Right cardiac atrium (tissue), 5 donors: ENCODE results near the gene PZP. TPM values are rescaled to one million over a fixed set of nuclear protein-coding genes. Genes with fewer than 3 reads are reported as not detected.
A peak's percentile ranks its signal among the peaks of the same experiment; 100 is the strongest.

Experiments
- ATAC-seq, 2 donors: fragments of 200-7000 bp; cut with Tn5 transposase; one replicate each; pipeline versions ENCODE4 v1.8.0 to v1.9.1; 2020; ENCODE audit warnings: moderate library complexity in 2 of 2, mild to moderate bottlenecking in 1 of 2
- DNase-seq, 3 donors: peaks; one replicate each; pipeline ENCODE4 v3.0.0-alpha.2; 2020
- H3K27ac ChIP-seq: one replicate; pipeline ENCODE4 v1.5.1; 2013; ENCODE audit warnings: mild to moderate bottlenecking, low read length, control low read depth, moderate library complexity
- H3K27me3 ChIP-seq: one replicate; pipeline ENCODE4 v1.6.1; 2013; ENCODE audit not compliant: control insufficient read depth, insufficient read depth
- H3K4me1 ChIP-seq: one replicate; pipeline ENCODE4 v1.6.1; 2013; ENCODE audit warnings: low read length; ENCODE audit not compliant: control insufficient read depth, insufficient read depth
- H3K4me3 ChIP-seq: one replicate; pipeline ENCODE4 v1.5.1; 2013; ENCODE audit warnings: low read length, control low read depth
- H3K9me3 ChIP-seq: one replicate; pipeline ENCODE4 v1.6.1; 2013; ENCODE audit warnings: low read length; ENCODE audit not compliant: control insufficient read depth
- WGBS: extraction: QIAGEN DNeasy Blood & Tissue Kit; methylation state at CpG from one replicate; pipeline ENCODE4 v1.1.7; 2013; 5-methylcytosine and 5-hydroxymethylcytosine counted together
- intact Hi-C, 4 donors: fragments of 100-400 bp; cut with DNase I; formaldehyde crosslinking; loops; one replicate each; pipeline versions ENCODE4 v1.11.0 to v1.14.0; 2022 to 2023
- polyA plus RNA-seq: library from polyadenylated mRNA; stranded (reverse); fragments of 200-250 nt; gene quantifications from one replicate; pipeline ENCODE4 v1.2.3, GENCODE V29; 2013
- total RNA-seq, 4 donors: library from RNA; stranded (reverse); fragmentation: NEBNext Ultra II Directional; extraction: Animal tissue kit (Norgen Biotek cat#: 25700); gene quantifications; one replicate each; pipeline ENCODE4 v1.2.1, GENCODE V29; 2021
- donor health status: healthy with polysubstance abuse.
- donor health status: DM: no; HTN: yes; CAD: no.
- donor health status: DM: no; HTN: no; CAD: no.
- donor health status: DM: no; HTN: yes; CAD: no; lungs with severe emphysema.
- donor health status: DM: yes; HTN: yes; CAD: no.

Gene PZP
- total and polyA plus RNA-seq, 5 donors, result 0.14 to 0.74 (median 0.39) TPM

DNA sequence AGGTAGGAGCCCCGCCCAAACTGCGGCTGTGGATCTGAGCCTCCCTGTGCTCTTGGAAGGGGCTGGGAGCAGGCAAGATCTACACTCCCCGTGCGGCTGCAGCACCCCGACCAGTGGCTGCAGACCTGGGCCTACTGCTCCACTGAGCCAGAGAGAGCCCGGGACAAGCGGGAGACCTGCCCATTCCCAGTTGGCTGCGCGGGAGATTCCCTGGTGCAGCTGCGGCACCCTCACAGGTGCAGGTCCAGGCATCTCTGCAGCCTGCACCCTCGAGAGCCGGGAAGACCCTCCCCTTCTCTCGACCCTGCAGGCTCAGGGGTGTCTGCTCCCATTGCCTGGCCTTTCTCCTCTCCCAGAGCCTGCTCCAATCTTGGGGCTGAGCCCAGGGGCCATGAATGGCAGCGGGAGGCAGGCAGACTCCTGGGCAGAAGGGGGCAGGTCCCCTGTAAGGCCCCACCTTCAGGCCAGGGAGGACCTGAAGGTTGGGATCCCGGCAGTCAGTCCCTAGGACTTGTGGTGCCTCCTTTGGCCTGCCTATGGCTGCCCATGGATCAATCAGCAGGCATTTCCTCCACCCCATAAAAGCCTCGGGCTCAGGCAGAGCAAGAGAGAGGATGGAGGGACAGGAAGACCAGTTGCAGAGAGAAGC, 83.7 kb downstream of the PZP start:
- H3K4me1 ChIP-seq, result no peaks in the 10 kb centered on the region
- peak overlapping the region; percentile 3 for H3K27ac ChIP-seq
- 92% methylated on average over 16 of the region's 16 CpGs for WGBS
- H3K4me3 ChIP-seq, result no peak overlapping the region
- no peaks in the 10 kb centered on the region for H3K27me3 ChIP-seq
- DNase-seq, result peak in 2 of 3 donors; percentile 37 to 51
- peak; percentile 29 to 34 for ATAC-seq
- intact Hi-C loops, result no loop called here
- H3K9me3 ChIP-seq, result no peaks in the 10 kb centered on the region

DNA sequence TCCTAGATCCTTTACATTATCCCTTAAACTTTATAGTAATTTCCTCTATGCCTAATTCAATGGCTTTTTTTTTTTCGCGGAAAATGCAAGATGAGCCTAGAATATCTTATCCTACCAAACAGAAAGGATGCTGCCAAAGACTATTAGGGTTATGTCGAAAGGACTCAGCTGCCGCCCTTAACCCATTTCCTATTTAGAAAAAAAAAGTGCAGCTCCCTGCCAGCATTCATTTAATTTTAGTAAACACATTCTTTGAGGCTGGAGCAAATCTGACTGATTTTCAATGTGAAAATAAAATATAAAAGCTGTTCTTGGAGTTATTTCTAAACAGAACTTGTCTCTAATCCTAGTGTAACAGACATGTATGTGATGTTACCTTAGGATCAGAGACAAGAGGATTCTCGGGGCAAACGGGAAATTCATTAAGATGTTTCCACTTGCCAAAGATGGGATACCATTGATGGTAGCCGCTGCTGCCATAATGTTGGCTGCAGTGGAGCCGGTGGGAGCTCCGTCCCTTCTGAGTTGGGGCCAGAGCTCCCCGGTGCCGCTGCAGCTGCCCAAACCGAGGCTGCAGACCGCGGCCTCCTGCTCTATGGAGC, 84.3 kb downstream of the PZP start:
- WGBS, result 62% methylated on average over 14 of the region's 14 CpGs
- ATAC-seq, result peak; percentile 43 to 59
- Histone ChIP-seq H3K4me3 (peak overlapping the region; percentile 47), H3K27ac (peak overlapping the region; percentile 3), H3K9me3 (no peaks in the 10 kb centered on the region), H3K4me1 (no peaks in the 10 kb centered on the region), H3K27me3 (no peaks in the 10 kb centered on the region)
- intact Hi-C loops, result no loop called here
- peak in 1 of 3 donors; percentile 43 for DNase-seq

DNA sequence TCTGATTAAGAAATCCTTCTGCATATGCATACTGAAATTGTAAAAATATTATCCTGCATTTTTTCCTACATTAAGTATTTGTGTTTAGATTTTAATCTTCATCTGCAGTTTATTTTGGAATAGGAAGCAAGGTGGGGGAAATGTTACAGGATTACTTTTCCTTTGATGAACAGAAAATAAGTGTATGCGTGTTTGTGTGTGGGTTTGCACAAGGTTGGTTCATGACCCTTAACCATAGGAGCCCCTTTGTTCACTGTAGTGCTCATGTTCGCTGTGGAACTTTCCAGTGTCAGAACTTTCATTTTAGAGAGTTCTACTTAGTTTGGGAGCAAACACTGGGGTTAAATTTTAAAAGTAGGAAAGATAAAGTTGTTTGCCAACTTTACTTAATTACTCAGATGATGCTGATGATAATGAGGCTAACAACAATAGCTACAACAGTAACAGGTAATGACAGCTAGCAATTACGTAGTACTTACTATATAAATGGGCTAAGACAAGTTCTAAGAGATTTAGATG, 86.0 kb downstream of the PZP start:
- no peaks in the 10 kb centered on the region for H3K9me3 ChIP-seq
- no peak for ATAC-seq
- WGBS, result 60% methylated on average over 3 of the region's 3 CpGs
- H3K27me3 ChIP-seq, result no peaks in the 10 kb centered on the region
- no peak for DNase-seq
- peaks cover 5% of the 10 kb centered on the region for H3K4me1 ChIP-seq
- no peak overlapping the region for H3K4me3 ChIP-seq
- intact Hi-C loops, result no loop called here
- no peak overlapping the region for H3K27ac ChIP-seq

DNA sequence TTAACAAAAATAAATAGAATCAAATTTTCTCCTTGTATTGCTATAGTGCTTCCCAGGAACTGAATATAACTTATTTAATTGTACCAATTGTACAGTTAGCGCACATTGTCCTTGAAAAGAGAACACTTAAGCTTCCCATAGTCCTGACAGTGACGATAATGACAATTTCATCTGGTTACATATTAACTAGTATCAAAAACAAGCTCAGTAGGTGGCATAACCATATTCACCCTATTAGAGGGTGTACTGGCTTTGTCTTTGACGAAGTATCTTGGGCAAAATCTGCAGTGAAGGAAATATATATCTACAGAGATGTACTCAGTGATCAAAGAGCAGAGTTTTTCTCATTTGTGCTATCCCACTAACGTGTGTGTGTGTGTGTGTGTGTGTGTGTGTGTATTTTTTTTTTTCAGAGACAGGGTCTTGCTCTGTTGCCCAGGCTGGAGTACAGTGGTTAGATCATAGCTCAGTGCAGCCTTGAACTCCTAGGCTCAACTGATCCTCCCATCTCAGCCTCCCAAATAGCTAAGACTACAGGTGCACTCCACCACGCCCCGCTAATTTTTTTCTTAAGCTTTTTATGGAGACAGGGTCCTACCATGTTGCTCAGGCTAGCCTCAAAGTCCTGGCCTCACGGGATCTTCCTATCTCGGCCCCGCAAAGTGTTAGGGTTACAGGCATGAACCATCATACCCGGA, 87.6 kb downstream of the PZP start:
- Histone ChIP-seq H3K9me3 (no peaks in the 10 kb centered on the region), H3K4me3 (no peak overlapping the region), H3K27me3 (no peaks in the 10 kb centered on the region), H3K27ac (no peak overlapping the region), H3K4me1 (peaks cover 5% of the 10 kb centered on the region)
- DNase-seq, result no peak
- intact Hi-C loops, result no loop called here
- 89% methylated on average over 10 of the region's 10 CpGs for WGBS
- no peak for ATAC-seq

DNA sequence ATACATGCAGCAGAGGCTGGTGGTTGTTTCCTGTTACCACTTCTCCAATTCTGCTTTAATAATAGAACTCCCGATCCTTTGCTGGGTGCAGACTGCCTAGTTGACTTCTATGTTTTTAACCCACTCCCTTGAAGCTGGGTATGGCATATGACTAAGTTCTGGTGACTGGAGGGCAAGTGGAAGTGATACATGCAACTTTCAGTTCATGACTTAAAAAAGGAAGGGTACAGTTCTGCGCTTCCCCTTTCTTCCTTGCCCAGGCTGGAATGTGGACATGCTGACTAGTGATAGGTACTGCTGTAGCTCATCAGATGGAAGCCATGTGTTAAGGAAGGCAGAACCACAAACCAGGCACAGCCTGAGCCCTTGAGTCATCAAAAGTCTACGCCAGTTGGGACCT, 90.0 kb downstream of the PZP start:
- H3K27me3 ChIP-seq, result no peaks in the 10 kb centered on the region
- no peak overlapping the region for H3K4me3 ChIP-seq
- WGBS, result 67% methylated on average over 3 of the region's 3 CpGs
- ATAC-seq (peak; percentile 53 to 54), DNase-seq (peak; percentile 12 to 49 (median 41))
- peaks cover 5% of the 10 kb centered on the region for H3K4me1 ChIP-seq
- H3K9me3 ChIP-seq, result no peaks in the 10 kb centered on the region
- H3K27ac ChIP-seq, result peak overlapping the region; percentile 49
- intact Hi-C loops, result loop anchor here in 2 of 4 donors (5.0 to 10.0 kb wide), 2 partner anchors 44 to 53 kb away; no protein-coding TSS in a partner anchor

DNA sequence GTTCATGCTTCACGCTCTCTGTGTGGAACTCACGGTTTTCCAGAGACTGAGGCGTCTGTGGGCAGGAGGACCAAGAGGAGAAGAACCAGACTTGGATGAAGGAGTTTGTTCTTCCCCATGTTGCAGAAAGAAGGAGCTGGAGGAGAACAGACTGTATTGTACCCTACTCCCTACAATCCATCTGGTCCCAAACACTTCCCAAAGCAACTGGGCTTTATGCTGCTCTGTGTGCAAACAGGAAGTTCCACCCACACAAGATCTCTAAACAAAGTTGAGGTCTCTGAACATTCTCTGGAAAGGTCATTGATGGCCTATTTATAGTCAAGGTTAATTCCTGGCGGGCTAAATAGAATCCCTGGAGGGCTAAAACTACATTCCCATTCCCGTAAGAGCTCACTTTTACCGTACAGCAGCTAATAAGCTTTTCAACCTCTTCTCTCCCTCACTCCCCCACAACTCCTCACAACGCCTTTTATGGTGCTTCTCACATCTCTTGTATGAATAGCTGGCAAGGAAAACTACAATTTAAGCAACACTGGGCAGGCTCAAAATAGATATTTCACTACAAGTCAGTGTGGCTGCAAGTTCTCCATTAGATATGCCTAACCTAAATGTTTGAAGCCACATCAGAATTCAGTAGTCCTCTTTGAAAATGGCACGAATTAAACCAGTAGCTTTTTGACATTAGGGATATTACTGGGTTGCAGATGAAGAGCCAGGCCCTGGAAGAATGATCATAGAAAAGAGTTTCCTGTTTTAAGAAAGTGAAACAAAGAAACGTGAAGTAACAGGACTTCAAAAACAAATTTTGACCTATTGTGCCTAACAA, 92.2 kb downstream of the PZP start, which contains the start of gene A2M:
TSS of gene A2M (minus strand) at position 189 of the 829 bp plus-strand sequence. CDS start at position 119, 70 bp downstream.
- 19% methylated on average over 9 of the region's 9 CpGs for WGBS
- peaks cover 5% of the 10 kb centered on the region for H3K4me1 ChIP-seq
- DNase-seq (no peak), ATAC-seq (peak; percentile 91 to 94)
- peak within 1 kb of the TSS; percentile 98 for H3K4me3 ChIP-seq
- H3K9me3 ChIP-seq, result no peaks in the 10 kb centered on the region
- peak within 1 kb of the TSS; percentile 99 for H3K27ac ChIP-seq
- H3K27me3 ChIP-seq, result no peaks in the 10 kb centered on the region
- intact Hi-C loops, result loop anchor here in 2 of 4 donors (5.0 to 10.0 kb wide), 2 partner anchors 46 to 51 kb away; no protein-coding TSS in a partner anchor

DNA sequence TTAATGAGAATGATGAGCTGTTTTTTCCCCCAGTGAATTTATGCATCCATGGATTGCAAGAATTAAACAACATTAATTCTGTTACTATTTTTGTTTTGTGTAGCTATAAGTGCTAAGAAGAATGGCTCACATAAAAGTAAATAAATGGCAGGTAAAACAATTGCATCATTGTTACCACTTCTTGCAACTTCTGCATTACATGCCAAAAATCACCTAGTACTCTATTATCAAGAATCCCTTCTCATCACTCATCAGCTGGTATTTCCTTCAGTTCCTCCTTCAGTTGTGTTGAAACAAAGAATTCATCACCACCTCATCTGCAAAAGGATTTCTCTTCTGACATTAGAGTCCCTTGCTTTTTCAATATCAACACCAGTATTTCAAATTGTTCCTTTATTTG, 93.2 kb downstream of the PZP start:
- no peaks in the 10 kb centered on the region for H3K27me3 ChIP-seq
- no peak for DNase-seq
- no peaks in the 10 kb centered on the region for H3K9me3 ChIP-seq
- no peak overlapping the region for H3K27ac ChIP-seq
- intact Hi-C loops, result loop anchor here in 2 of 4 donors (5.0 to 10.0 kb wide), 2 partner anchors 47 to 50 kb away; no protein-coding TSS in a partner anchor
- peak overlapping the region; percentile 98 for H3K4me3 ChIP-seq
- H3K4me1 ChIP-seq, result peaks cover 5% of the 10 kb centered on the region
- ATAC-seq, result no peak

DNA sequence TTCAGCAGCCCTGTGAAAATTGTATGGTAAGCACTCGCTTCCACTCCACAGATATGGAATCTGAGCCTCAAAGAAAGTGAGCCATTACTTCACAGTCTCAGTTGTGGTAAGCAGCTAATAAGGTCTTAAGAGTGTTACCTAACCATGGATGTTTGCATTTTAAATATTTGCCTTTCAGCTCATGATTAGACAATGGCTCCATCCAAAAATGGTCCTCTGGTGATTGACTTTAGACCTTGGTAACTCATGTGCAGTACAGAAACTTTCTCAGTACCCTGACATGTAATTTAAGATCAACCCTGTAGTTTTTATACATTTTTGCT, 94.2 kb downstream of the PZP start:
- Histone ChIP-seq H3K27me3 (no peaks in the 10 kb centered on the region), H3K9me3 (no peaks in the 10 kb centered on the region), H3K4me3 (peak overlapping the region; percentile 56), H3K4me1 (peaks cover 5% of the 10 kb centered on the region), H3K27ac (no peak overlapping the region)
- DNase-seq, result no peak
- intact Hi-C loops, result loop anchor here in 1 of 4 donors (10.0 kb wide), 1 partner anchor 49 kb away; no protein-coding TSS in a partner anchor
- WGBS, result 70% methylated on average over 1 of the region's 1 CpG
- ATAC-seq, result no peak

GRCh38 chr12:9113296-9113986, 94.8 kb downstream of the PZP start:
- ATAC-seq (no peak), DNase-seq (no peak)
- intact Hi-C loops, result loop anchor here in 1 of 4 donors (10.0 kb wide), 1 partner anchor 49 kb away; no protein-coding TSS in a partner anchor
- Histone ChIP-seq H3K4me3 (peak overlapping the region; percentile 56), H3K27ac (no peak overlapping the region), H3K27me3 (no peaks in the 10 kb centered on the region), H3K9me3 (no peaks in the 10 kb centered on the region), H3K4me1 (peaks cover 3% of the 10 kb centered on the region)
- WGBS, result 71% methylated on average over 7 of the region's 7 CpGs
